Fibroblast of skin of scalp (primary cell): Measurements from ENCODE around the gene KRT15.
"Not testable (repeated sequence)": the region's sequence is repeated elsewhere in the genome, so short reads cannot be mapped to it uniquely, and the experiment has no call there.

Source experiments
- DNase-seq: peaks from one replicate; pipeline ENCODE4 v3.0.0-alpha.2; 2013

The KRT15 gene

DNA sequence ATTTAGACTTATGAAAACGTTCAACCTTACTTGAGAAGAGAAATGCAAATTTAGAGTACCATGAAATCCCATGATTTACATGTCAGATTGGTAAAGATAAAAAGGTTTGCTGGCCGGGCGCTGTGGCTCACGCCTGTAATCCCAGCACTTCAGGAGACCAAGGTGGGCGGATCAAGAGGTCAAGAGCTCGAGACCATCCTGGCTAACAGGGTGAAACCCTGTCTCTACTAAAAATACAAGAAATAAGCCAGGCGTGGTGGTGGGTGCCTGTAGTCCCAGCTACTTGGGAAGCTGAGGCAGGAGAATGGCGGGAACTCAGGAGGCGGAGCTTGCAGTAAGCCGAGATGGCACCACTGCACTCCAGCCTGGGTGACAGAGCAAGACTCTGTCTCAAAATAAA lies 24.1 kb upstream of the KRT15 start:
- not testable (repeated sequence) for DNase-seq

DNA sequence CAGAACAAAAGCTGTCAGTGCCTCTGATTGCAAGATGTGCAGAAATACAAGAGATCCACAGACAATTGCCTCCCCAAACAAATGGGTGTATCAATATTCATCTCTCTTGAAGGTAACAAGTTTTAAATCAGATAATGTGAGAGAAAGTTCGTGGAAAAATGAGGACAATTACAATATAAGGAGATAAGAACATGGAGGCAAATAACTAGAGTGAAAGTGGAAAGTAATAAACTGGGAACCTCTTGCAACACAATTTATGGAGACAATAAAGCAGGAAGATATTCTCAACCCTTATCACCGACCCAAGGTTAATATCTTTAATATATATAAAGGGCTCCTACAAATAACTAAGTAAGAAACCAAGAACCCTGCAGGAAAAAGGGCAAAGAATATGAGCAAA lies 23.7 kb upstream of the KRT15 start:
- DNase-seq, result no peak

- no peak for DNase-seq
These were observed 22.4 kb upstream of the KRT15 start for GRCh38 chr17:41540921-41541625.

DNA sequence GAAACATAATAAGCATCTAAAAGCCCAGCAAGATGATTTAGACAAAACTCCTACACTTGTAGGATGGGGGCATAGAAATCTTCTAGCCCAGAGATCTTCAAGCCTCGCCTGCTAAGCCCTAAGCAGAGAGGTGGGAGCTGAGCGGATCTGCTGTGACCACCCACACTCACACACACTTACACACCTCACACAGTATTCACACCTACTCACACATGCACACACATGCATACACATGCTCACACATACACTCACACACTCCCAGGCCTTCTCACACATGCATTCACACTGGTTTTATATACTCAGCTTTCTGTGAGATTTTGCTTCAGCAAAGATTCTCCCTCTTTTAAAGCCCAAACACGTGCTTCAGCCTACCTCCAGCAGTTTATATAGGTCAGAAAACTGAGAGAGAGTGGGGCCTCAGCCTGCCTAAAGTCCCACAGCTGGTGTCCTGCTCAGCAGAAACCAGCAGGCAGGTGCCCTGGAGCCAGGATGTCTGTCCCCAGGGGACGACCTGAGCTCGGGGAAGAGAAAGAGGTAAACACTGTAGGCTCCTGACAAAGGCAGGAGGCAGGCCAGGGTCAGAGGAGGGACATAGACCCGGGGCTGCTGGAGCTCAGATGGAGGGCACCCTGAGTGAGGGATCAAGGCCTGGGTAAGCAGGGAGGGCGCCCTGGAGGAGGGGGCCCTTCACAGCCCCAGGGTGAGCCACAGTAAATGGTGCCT lies 21.4 kb upstream of the KRT15 start:
- DNase-seq, result no peak

DNA sequence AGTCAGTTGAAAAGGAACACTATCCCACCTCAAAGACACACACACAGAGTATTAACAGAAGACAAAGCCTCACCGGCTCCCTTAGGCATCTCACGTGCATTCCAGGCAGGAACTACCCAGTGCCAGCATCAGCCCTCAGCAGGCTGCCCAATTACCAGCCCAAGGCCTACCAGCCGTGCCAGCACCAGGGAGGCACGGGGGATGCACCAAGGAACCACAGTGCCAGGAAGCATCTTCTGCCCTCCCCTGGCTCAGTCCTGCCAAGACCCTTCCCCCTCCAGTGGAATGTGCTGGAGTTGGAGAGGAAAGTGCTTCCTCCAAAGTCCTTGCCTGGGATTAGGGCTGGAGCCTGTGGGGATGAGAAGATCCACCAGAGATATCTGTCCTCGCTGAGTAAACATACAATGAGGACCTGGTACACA lies 20.4 kb upstream of the KRT15 start:
- DNase-seq, result peak; percentile 55

DNA sequence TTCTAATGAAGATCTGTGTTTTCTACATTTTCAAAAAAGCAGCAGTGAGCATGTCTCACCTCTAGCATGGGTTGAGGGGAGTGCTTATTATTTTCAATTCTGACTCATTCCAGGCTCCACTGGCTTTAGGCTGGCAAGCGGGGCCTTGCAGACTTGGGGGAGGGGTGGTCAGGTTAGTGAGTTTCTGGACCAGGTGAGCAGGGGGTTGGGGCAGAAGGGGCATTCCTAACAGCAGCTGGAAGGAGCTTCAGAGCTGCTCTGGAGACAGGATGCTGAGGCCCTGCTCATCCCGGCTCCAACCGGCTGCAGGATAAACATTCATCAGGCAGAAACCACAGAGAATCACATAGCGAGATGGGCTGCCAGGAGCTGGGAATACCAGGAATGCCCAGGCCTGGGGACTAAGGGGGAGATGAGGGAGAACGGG lies 19.9 kb upstream of the KRT15 start:
- DNase-seq, result peak; percentile 80

GRCh38 chr17:41537990-41538389 lies 19.3 kb upstream of the KRT15 start:
- peak; percentile 54 for DNase-seq

- DNase-seq, result no peak
These were observed 18.9 kb upstream of the KRT15 start for GRCh38 chr17:41537614-41537954.

DNA sequence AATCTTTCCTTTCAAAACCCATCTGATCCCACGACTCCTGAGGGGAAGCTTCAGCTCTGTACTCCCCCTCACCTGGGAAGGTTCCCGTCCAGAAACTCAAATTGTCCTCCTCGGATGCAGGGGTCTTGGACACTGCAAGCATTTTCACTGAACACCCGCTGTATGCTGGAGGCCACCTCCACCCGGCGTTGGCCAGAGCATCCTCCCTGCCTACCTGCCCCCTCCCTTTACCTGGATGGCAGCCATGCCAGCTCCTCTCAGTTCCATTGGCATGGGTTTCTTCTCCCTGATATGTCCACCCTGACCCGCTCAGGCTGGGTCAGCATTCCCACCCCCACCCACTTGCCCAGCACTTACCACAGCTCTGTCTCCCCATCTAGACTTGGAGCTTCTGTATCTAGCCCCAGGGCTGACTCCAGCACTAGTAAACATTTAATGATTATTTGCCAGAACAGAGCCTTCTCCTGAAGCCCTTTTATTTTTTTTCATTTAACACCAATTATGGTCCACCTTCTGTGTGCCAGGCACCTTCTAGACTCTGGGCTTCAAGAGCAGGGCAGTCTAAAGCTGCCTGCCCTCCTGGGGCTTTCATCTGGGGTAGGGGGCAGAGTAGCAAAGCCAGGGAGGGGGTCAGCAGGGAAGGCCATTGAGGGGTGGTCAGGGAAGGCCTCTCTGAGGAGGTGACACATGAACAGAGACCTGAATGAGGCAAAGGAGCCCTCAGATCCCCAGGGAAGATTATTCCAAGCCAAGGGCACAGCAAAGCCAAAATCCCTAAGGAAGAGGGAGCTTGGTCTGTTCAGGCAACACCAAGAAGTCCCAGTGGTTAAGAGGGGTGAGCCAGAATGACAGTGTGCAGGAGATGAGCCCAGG lies 18.3 kb upstream of the KRT15 start:
- DNase-seq, result no peak

GRCh38 chr17:41535764-41536481 lies 17.2 kb upstream of the KRT15 start:
- peak; percentile 50 for DNase-seq

DNA sequence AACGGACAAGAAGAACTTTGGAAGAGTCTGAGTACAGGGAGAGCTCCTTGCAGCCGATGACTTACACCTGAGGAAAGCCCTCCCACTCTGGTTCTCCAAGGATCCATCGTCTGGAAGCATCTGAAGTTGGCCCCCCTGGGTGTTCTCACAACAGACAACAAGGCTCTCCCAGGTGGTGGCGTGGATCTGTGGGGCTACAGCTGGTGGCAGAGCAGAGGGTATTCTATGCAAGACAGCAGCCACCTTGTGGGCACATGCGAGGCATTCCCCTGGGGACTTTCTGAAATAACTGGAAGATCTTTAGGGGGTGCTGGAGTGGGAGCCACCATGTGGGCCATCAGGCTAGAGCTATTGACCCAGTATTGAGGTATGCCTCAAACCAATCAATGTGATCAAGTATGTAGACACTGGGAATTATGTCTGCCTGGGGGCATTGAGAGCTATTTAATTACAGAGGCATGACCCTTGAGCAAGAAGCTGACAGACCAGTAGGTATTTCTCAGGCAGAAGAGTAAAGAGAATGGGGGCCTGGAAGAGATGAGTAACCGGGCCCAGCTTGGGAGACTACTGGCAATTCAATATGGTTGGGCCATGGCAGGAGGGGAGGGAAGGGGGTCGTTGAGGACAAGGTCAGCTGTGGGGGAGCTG lies 16.3 kb upstream of the KRT15 start:
- DNase-seq, result no peak

GRCh38 chr17:41533613-41534012 lies 14.9 kb upstream of the KRT15 start:
- no peak for DNase-seq

DNA sequence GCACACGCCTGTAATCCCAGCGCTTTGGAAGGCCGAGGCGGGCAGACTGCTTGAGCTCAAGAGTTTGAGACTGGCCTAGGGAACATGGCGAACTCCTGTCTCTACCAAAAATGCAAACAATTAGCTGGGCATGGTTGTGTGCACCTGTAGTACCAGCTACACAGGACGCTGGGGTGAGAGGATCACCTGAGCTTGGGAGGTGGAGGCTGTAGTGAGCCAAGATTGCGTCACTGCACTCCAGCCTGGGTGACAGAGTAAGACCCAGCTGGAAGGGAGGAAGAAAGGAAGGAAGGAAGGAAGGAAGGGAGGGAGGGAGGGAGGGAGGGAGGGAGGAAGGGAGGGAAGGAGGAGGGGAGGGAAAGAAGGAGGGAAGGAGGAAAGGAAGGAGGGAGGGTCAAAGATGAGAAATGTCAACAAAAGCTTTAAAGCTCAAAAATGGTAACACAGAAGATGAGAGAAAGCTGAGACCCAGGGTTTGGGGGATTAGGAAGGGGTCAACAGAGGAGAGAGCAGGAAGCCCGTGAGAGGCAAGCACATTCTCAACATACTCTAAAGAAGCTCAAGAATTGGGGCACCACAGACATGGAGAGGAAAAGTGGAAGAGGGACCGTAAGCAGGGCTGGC lies 14.4 kb upstream of the KRT15 start:
- DNase-seq, result no peak

DNA sequence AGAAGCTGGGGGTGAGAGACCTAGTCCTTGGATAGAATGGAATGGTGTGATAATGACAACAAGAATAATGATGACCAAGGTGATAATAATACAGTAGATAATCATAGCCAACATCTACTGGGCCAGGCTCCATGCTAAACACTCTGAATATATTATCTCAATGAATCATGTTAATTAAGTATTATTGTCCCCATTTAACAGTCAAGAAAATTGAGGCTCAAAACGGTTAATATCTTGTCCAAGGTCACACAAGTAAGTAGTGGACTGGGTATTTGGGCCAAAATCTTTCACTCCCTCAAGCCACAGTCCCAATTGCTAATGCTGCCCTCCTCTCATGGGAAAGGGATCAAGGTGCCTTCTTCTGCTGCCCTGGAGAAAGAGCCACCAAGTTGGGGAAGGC lies 13.3 kb upstream of the KRT15 start:
- DNase-seq, result no peak

- peak; percentile 62 for DNase-seq
These were observed 11.7 kb upstream of the KRT15 start for GRCh38 chr17:41530062-41531048.

DNA sequence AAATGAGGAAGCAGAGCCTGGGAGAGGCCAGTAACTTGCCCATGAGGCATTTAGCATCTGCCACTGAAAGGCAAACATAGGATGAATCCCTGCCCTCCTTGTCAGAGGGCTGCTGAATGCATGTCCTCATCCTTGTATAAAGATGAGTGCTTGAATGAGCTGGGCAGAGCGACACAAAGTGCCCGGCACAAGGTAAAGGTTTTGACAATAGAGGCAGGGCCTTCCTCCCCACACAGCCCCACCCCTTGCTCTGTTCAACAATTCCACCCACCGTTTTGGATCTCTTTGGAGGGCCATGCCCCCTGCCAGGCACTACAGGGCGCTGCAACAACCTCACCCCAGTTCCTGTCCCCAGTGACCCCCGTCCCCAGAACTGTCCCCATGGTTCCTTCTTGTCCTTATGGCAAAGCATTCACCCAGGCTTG lies 10.8 kb upstream of the KRT15 start:
- no peak for DNase-seq

GRCh38 chr17:41528959-41529353 lies 10.3 kb upstream of the KRT15 start:
- DNase-seq, result no peak

- no peak for DNase-seq
These were observed 8.7 kb upstream of the KRT15 start for GRCh38 chr17:41527063-41528023.

DNA sequence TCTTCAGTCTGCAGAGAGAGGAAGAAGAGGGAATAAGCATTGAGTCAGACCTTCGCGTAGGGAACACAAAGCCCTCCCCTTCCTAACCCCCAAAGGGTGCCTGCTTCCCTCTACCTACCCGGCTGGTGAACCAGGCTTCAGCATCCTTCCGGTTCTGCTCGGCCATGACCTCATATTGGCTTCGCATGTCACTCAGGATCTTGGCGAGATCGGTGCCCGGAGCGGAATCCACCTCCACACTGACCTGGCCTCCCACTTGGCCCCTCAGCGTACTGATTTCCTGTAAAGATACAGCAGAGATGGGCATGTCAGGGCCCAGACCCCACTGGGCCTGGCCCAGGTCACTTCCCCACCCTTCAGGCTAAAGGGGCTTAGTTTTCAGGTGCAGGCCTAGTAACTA lies 5.6 kb upstream of the KRT15 start:
- DNase-seq, result no peak
